Femur (tissue), 1 donor: Measurements from ENCODE around the gene HIVEP1.

Experiments
- DNase-seq: peaks from one replicate; pipeline ENCODE4 v3.0.0-alpha.2; 2017

Gene HIVEP1

GRCh38 chr6:12020187-12020791, 8.2 kb downstream of the HIVEP1 start:
- no peak for DNase-seq

GRCh38 chr6:12022481-12022880, 10.4 kb downstream of the HIVEP1 start:
- no peak for DNase-seq

GRCh38 chr6:12022953-12023388, 10.9 kb downstream of the HIVEP1 start:
- no peak for DNase-seq

GRCh38 chr6:12024216-12024615, 12.1 kb downstream of the HIVEP1 start:
- DNase-seq = no peak

- no peak for DNase-seq
Observed at GRCh38 chr6:12024699-12025434, 12.8 kb downstream of the HIVEP1 start.

- DNase-seq = no peak
Observed at GRCh38 chr6:12026120-12026519, 14.0 kb downstream of the HIVEP1 start.

GRCh38 chr6:12026833-12027232, 14.7 kb downstream of the HIVEP1 start:
- no peak for DNase-seq

- DNase-seq = no peak
Observed at GRCh38 chr6:12028213-12028612, 16.1 kb downstream of the HIVEP1 start.

GRCh38 chr6:12029979-12030737, 18.0 kb downstream of the HIVEP1 start:
- DNase-seq = no peak

GRCh38 chr6:12030993-12031550, 19.0 kb downstream of the HIVEP1 start:
- no peak for DNase-seq

- no peak for DNase-seq
Observed at GRCh38 chr6:12032783-12033573, 20.9 kb downstream of the HIVEP1 start.

- DNase-seq = no peak
Observed at GRCh38 chr6:12033770-12034169, 21.7 kb downstream of the HIVEP1 start.

GRCh38 chr6:12034349-12034748, 22.2 kb downstream of the HIVEP1 start:
- no peak for DNase-seq

- DNase-seq = no peak
Observed at GRCh38 chr6:12034837-12035236, 22.7 kb downstream of the HIVEP1 start.

- DNase-seq = no peak
Observed at GRCh38 chr6:12036766-12037165, 24.7 kb downstream of the HIVEP1 start.

GRCh38 chr6:12037798-12038197, 25.7 kb downstream of the HIVEP1 start:
- no peak for DNase-seq

- DNase-seq = no peak
Observed at GRCh38 chr6:12039540-12040459, 27.7 kb downstream of the HIVEP1 start.

GRCh38 chr6:12047304-12047703, 35.2 kb downstream of the HIVEP1 start:
- DNase-seq = no peak

GRCh38 chr6:12047792-12048432, 35.8 kb downstream of the HIVEP1 start:
- DNase-seq = no peak

- no peak for DNase-seq
Observed at GRCh38 chr6:12048609-12049008, 36.5 kb downstream of the HIVEP1 start.

GRCh38 chr6:12049165-12049564, 37.1 kb downstream of the HIVEP1 start:
- DNase-seq = no peak
